HEK293 (cell line): ENCODE results near the gene PHLDB1.

Experiments used
- CTCF ChIA-PET: fragments of 350-600 bp; formaldehyde crosslinking; extraction: SDS; loops from one replicate; lab custom pipeline; 2021; ENCODE audit warnings: antibody characterized with exemption; lab: Yijun Ruan, JAX
- POLR2A ChIA-PET: fragments of 300-600 bp; formaldehyde crosslinking; extraction: SDS; loops from one replicate; lab custom pipeline; 2020; ENCODE audit warnings: antibody characterized with exemption, inconsistent platforms; lab: Yijun Ruan, JAX
- H3K27ac ChIP-seq: fragments of 200-500 bp; sonication (Bioruptor generic); 2 replicates; pipeline ENCODE4 v1.5.1; 2014; ENCODE audit warnings: low read depth, low read length, control low read depth, inconsistent platforms; ENCODE audit errors: extremely low read depth
- H3K36me3 ChIP-seq, 2 experiments: fragments of 200-500 bp in 1 of 2; sonication (Bioruptor generic) in 1 of 2; 1 replicate in 1 of 2; 2 replicates in 1 of 2; pipeline ENCODE4 v1.5.1; 2014 to 2017; ENCODE audit warnings: inconsistent platforms in 2 of 2, low read length in 2 of 2; ENCODE audit not compliant: control insufficient read depth in 2 of 2, insufficient read depth in 1 of 2
- H3K4me1 ChIP-seq: fragments of 200-500 bp; sonication (Bioruptor generic); 2 replicates; pipeline ENCODE4 v1.5.1; 2014; ENCODE audit warnings: mild to moderate bottlenecking, low read length, inconsistent platforms; ENCODE audit not compliant: control insufficient read depth, insufficient read depth
- H3K4me3 ChIP-seq: 2 replicates; pipeline ENCODE4 v1.5.1; 2011; ENCODE audit warnings: low read depth, mild to moderate bottlenecking, control low read depth, low read length, moderate library complexity
- H3K9me3 ChIP-seq: fragments of 200-500 bp; sonication (Bioruptor generic); 2 replicates; pipeline ENCODE4 v1.5.1; 2014; ENCODE audit warnings: low read depth, low read length, inconsistent platforms; ENCODE audit not compliant: control insufficient read depth, insufficient read depth
- FEZF1 ChIP-seq: fragments of 450-650 bp; formaldehyde crosslinking; IDR thresholded peaks from 2 replicates; pipeline ENCODE4 v1.5.1; 2016; ENCODE audit warnings: missing biosample characterization, missing genetic modification characterization
- GLIS1 ChIP-seq: fragments of 450-650 bp; formaldehyde crosslinking; IDR thresholded peaks from 2 replicates; pipeline ENCODE4 v1.5.1; 2016; ENCODE audit warnings: missing biosample characterization, missing genetic modification characterization
- KLF8 ChIP-seq: fragments of 450-650 bp; formaldehyde crosslinking; IDR thresholded peaks from 2 replicates; pipeline ENCODE4 v1.5.1; 2016; ENCODE audit warnings: missing biosample characterization, missing genetic modification characterization
- PRDM2 ChIP-seq: fragments of 450-650 bp; formaldehyde crosslinking; IDR thresholded peaks from 2 replicates; pipeline ENCODE4 v1.5.1; 2016; ENCODE audit warnings: missing biosample characterization, missing genetic modification characterization, borderline replicate concordance
- SCRT1 ChIP-seq: fragments of 450-650 bp; formaldehyde crosslinking; IDR thresholded peaks from 2 replicates; pipeline ENCODE4 v1.5.1; 2016; ENCODE audit warnings: missing biosample characterization, missing genetic modification characterization, borderline replicate concordance
- SCRT2 ChIP-seq: fragments of 450-650 bp; formaldehyde crosslinking; IDR thresholded peaks from 2 replicates; pipeline ENCODE4 v1.5.1; 2016; ENCODE audit warnings: missing biosample characterization, missing genetic modification characterization
- ZBTB6 ChIP-seq: fragments of 450-650 bp; formaldehyde crosslinking; IDR thresholded peaks from 2 replicates; pipeline ENCODE4 v1.5.1; 2017; ENCODE audit warnings: missing biosample characterization, missing genetic modification characterization
- ZNF114 ChIP-seq: fragments of 450-650 bp; formaldehyde crosslinking; IDR thresholded peaks from 2 replicates; pipeline ENCODE4 v1.5.0; 2017; ENCODE audit warnings: missing biosample characterization, missing genetic modification characterization
- ZNF133 ChIP-seq: fragments of 450-650 bp; formaldehyde crosslinking; IDR thresholded peaks from 2 replicates; pipeline ENCODE4 v1.5.1; 2016; ENCODE audit warnings: missing biosample characterization, missing genetic modification characterization
- ZNF140 ChIP-seq: fragments of 450-650 bp; formaldehyde crosslinking; IDR thresholded peaks from 2 replicates; pipeline ENCODE4 v1.5.1; 2016; ENCODE audit warnings: missing biosample characterization, missing genetic modification characterization
- ZNF157 ChIP-seq: fragments of 450-650 bp; formaldehyde crosslinking; IDR thresholded peaks from 2 replicates; pipeline ENCODE4 v1.5.1; 2016; ENCODE audit warnings: missing biosample characterization, missing genetic modification characterization
- ZNF174 ChIP-seq: fragments of 450-650 bp; formaldehyde crosslinking; IDR thresholded peaks from 2 replicates; pipeline ENCODE4 v1.5.0; 2017; ENCODE audit warnings: missing biosample characterization, mild to moderate bottlenecking, missing genetic modification characterization
- ZNF26 ChIP-seq: fragments of 450-650 bp; formaldehyde crosslinking; IDR thresholded peaks from 2 replicates; pipeline ENCODE4 v1.5.1; 2016; ENCODE audit warnings: missing biosample characterization, missing genetic modification characterization
- ZNF266 ChIP-seq: fragments of 450-650 bp; formaldehyde crosslinking; IDR thresholded peaks from 2 replicates; pipeline ENCODE4 v1.5.1; 2016; ENCODE audit warnings: missing biosample characterization, missing genetic modification characterization, low read depth
- ZNF423 ChIP-seq: fragments of 450-650 bp; formaldehyde crosslinking; IDR thresholded peaks from 2 replicates; pipeline ENCODE4 v1.5.1; 2016; ENCODE audit warnings: missing biosample characterization, missing genetic modification characterization
- ZNF610 ChIP-seq: fragments of 450-650 bp; formaldehyde crosslinking; IDR thresholded peaks from 2 replicates; pipeline ENCODE4 v1.5.1; 2016; ENCODE audit warnings: missing biosample characterization, missing genetic modification characterization, borderline replicate concordance
- ZNF626 ChIP-seq: fragments of 450-650 bp; sonication (Bioruptor Pico); formaldehyde crosslinking; IDR thresholded peaks from 2 replicates; pipeline ENCODE4 v1.5.1; 2018; ENCODE audit warnings: missing biosample characterization, missing genetic modification characterization, inconsistent platforms
- ZNF639 ChIP-seq: fragments of 450-650 bp; formaldehyde crosslinking; IDR thresholded peaks from 2 replicates; pipeline ENCODE4 v1.5.1; 2016; ENCODE audit warnings: missing biosample characterization, missing genetic modification characterization
- ZNF747 ChIP-seq: fragments of 450-650 bp; formaldehyde crosslinking; IDR thresholded peaks from 2 replicates; pipeline ENCODE4 v1.5.1; 2016; ENCODE audit warnings: missing biosample characterization, missing genetic modification characterization
- ZSCAN23 ChIP-seq: fragments of 450-650 bp; formaldehyde crosslinking; IDR thresholded peaks from 2 replicates; pipeline ENCODE4 v1.5.1; 2016; ENCODE audit warnings: missing biosample characterization, missing genetic modification characterization

Gene PHLDB1

GRCh38 chr11:118652681-118653181, 45.3 kb downstream of the PHLDB1 start:
- POLR2A ChIA-PET = no interaction called here
- no peak for TF ChIP-seq FEZF1 (tag by site-specific recombination)
- TF ChIP-seq ZNF266 (tag by site-specific recombination) = no peak
- no peak for TF ChIP-seq ZNF610 (tag by site-specific recombination)
- TF ChIP-seq ZNF747 (tag by site-specific recombination) = no peak
- no peak for TF ChIP-seq ZNF639
- TF ChIP-seq ZBTB6 (tag by site-specific recombination) = no peak
- TF ChIP-seq SCRT2 = no peak
- TF ChIP-seq PRDM2 (tag by site-specific recombination) = no peak
- TF ChIP-seq ZSCAN23 (tag by site-specific recombination) = no peak
- no peak for TF ChIP-seq ZNF140 (tag by site-specific recombination)
- TF ChIP-seq KLF8 (tag by site-specific recombination) = no peak
- no peak for TF ChIP-seq ZNF626 (tag by site-specific recombination)
- TF ChIP-seq ZNF157 (tag by site-specific recombination) = no peak
- TF ChIP-seq ZNF133 = no peak
- no peak for TF ChIP-seq ZNF174 (tag by site-specific recombination)
- no peak for TF ChIP-seq ZNF26 (tag by site-specific recombination)
- no peak for TF ChIP-seq SCRT1 (tag by site-specific recombination)
- no peak for TF ChIP-seq ZNF423 (tag by site-specific recombination)
- TF ChIP-seq GLIS1 = no peak
- TF ChIP-seq ZNF114 (tag by site-specific recombination) = no peak
- H3K36me3 ChIP-seq = peaks cover 0 to 80% of the 10 kb centered on the region in 2 experiments; a peak in 2 of 3 replicates
- H3K4me1 ChIP-seq = no peaks in the 10 kb centered on the region
- no peak overlapping the region for H3K27ac ChIP-seq
- no peaks in the 10 kb centered on the region for H3K9me3 ChIP-seq
- CTCF ChIA-PET = interaction anchor here (1.4 kb wide), 1 partner anchor 58 kb away, joined by 3 read pairs; no protein-coding TSS in a partner anchor
- H3K4me3 ChIP-seq = no peak overlapping the region
